WTC11 (cell line): ENCODE data around the gene DALRD3. TPM values are rescaled to one million over a fixed set of nuclear protein-coding genes. Genes with fewer than 3 reads are reported as not detected.

Experiments used
- ATAC-seq: fragments of 200-7000 bp; cut with Tn5 transposase; 2 replicates; pipeline ENCODE4 v1.10.0; 2021; ENCODE audit warnings: mild to moderate bottlenecking, moderate library complexity
- CTCF ChIA-PET: fragments of 300-600 bp; sonication (Branson Sonifier 250); formaldehyde crosslinking; loops from one replicate; lab custom pipeline; 2021; ENCODE audit warnings: antibody characterized with exemption; lab: Charles Lee
- POLR2A ChIA-PET: fragments of 350-600 bp; sonication (Branson Sonifier 250); formaldehyde crosslinking; loops from one replicate; lab custom pipeline; 2021; ENCODE audit warnings: antibody characterized with exemption; lab: Charles Lee
- DNase-seq: peaks from one replicate; pipeline ENCODE4 v3.0.0; 2021; ENCODE audit warnings: low spot score
- H3K27ac Mint-ChIP-seq: 2 replicates; pipeline ENCODE4 v1.8.0; 2021; ENCODE audit warnings: mixed read lengths
- H3K27me3 Mint-ChIP-seq: 2 replicates; pipeline ENCODE4 v1.8.0; 2021; ENCODE audit warnings: low read depth, mild to moderate bottlenecking, moderate library complexity, mixed read lengths
- H3K36me3 Mint-ChIP-seq: 2 replicates; pipeline ENCODE4 v1.8.0; 2021; ENCODE audit warnings: mixed read lengths
- H3K4me1 Mint-ChIP-seq: 2 replicates; pipeline ENCODE4 v1.8.0; 2022; ENCODE audit warnings: mixed read lengths
- H3K4me3 Mint-ChIP-seq: 2 replicates; pipeline ENCODE4 v1.8.0; 2021; ENCODE audit warnings: mild to moderate bottlenecking, moderate library complexity, mixed read lengths
- H3K9me3 Mint-ChIP-seq: 2 replicates; pipeline ENCODE4 v1.8.0; 2021; ENCODE audit warnings: mixed read lengths
- ATF1 ChIP-seq: sonication (generic); formaldehyde crosslinking; IDR thresholded peaks from 2 replicates; pipeline ENCODE4 v1.8.1; 2023; ENCODE audit warnings: mild to moderate bottlenecking, moderate library complexity, missing genetic modification reagents
- ATF6 ChIP-seq: sonication (generic); formaldehyde crosslinking; IDR thresholded peaks from 2 replicates; pipeline ENCODE4 v1.8.1; 2023; ENCODE audit warnings: mild to moderate bottlenecking, missing genetic modification reagents
- CREB1 ChIP-seq: sonication (generic); formaldehyde crosslinking; IDR thresholded peaks from 2 replicates; pipeline ENCODE4 v1.8.0; 2023; ENCODE audit warnings: mild to moderate bottlenecking, missing genetic modification reagents
- CREM ChIP-seq: sonication (generic); formaldehyde crosslinking; IDR thresholded peaks from 2 replicates; pipeline ENCODE4 v1.8.1; 2022; ENCODE audit warnings: mild to moderate bottlenecking, missing genetic modification reagents, moderate library complexity
- E2F5 ChIP-seq: sonication (generic); formaldehyde crosslinking; IDR thresholded peaks from 2 replicates; pipeline ENCODE4 v1.8.1; 2022; ENCODE audit warnings: mild to moderate bottlenecking, moderate library complexity, missing genetic modification reagents
- FOXK1 ChIP-seq: sonication (generic); formaldehyde crosslinking; IDR thresholded peaks from 2 replicates; pipeline ENCODE4 v1.8.0; 2022; ENCODE audit warnings: mild to moderate bottlenecking, moderate library complexity, missing genetic modification reagents
- HMGXB4 ChIP-seq: sonication (generic); formaldehyde crosslinking; IDR thresholded peaks from 2 replicates; pipeline ENCODE4 v1.8.1; 2023; ENCODE audit warnings: mild to moderate bottlenecking, moderate library complexity, missing genetic modification reagents
- NR2C2 ChIP-seq: sonication (generic); formaldehyde crosslinking; IDR thresholded peaks from 2 replicates; pipeline ENCODE4 v1.8.0; 2022; ENCODE audit warnings: mild to moderate bottlenecking, missing genetic modification reagents
- PRDM15 ChIP-seq: sonication (generic); formaldehyde crosslinking; IDR thresholded peaks from 2 replicates; pipeline ENCODE4 v1.8.0; 2022; ENCODE audit warnings: missing genetic modification reagents
- SMAD4 ChIP-seq: sonication (generic); formaldehyde crosslinking; IDR thresholded peaks from 2 replicates; pipeline ENCODE4 v1.8.0; 2022; ENCODE audit warnings: mild to moderate bottlenecking, missing genetic modification reagents
- USF1 ChIP-seq: sonication (generic); formaldehyde crosslinking; IDR thresholded peaks from 2 replicates; pipeline ENCODE4 v1.8.0; 2022; ENCODE audit warnings: mild to moderate bottlenecking, missing genetic modification reagents
- USF2 ChIP-seq: sonication (generic); formaldehyde crosslinking; IDR thresholded peaks from 2 replicates; pipeline ENCODE4 v1.8.1; 2023; ENCODE audit warnings: mild to moderate bottlenecking, missing genetic modification reagents, moderate library complexity
- ZNF317 ChIP-seq: sonication (generic); formaldehyde crosslinking; IDR thresholded peaks from 2 replicates; pipeline ENCODE4 v1.8.1; 2023; ENCODE audit warnings: low read depth, mild to moderate bottlenecking, moderate library complexity, missing genetic modification reagents, borderline replicate concordance
- ZNF416 ChIP-seq: fragments of 250-450 bp; sonication (Bioruptor Pico); IDR thresholded peaks from 2 replicates; pipeline ENCODE4 v1.9.0; 2021; ENCODE audit warnings: mild to moderate bottlenecking, inconsistent platforms
- ZNF423 ChIP-seq: fragments of 250-450 bp; sonication (Bioruptor Pico); IDR thresholded peaks from 2 replicates; pipeline ENCODE4 v2.1.2; 2022; ENCODE audit warnings: mild to moderate bottlenecking, moderate library complexity
- ZSCAN18 ChIP-seq: fragments of 250-450 bp; sonication (Bioruptor Pico); IDR thresholded peaks from 2 replicates; pipeline ENCODE4 v2.1.2; 2022; ENCODE audit warnings: mild to moderate bottlenecking, moderate library complexity
- total RNA-seq: library from RNA; stranded (reverse); gene quantifications from 3 replicates; pipeline ENCODE4 v1.2.3, GENCODE V29; 2021
- TF ChIP-seq, protein P1 (sequence below): fragments of 250-450 bp; sonication (Bioruptor Pico); IDR thresholded peaks from 2 replicates; pipeline ENCODE4 v1.8.0; 2021; ENCODE audit warnings: mild to moderate bottlenecking
- TF ChIP-seq, protein P2 (sequence below): sonication (generic); formaldehyde crosslinking; IDR thresholded peaks from 2 replicates; pipeline ENCODE4 v1.8.0; 2022; ENCODE audit warnings: mild to moderate bottlenecking, missing genetic modification reagents
- TF ChIP-seq, protein P3 (sequence below): fragments of 250-450 bp; sonication (Bioruptor Pico); IDR thresholded peaks from 2 replicates; pipeline ENCODE4 v1.9.0; 2021; ENCODE audit warnings: moderate library complexity, mild to moderate bottlenecking, inconsistent platforms, borderline replicate concordance

The DALRD3 gene
- total RNA-seq, 1 experiment from 2014 or later = 41.4 TPM

DNA sequence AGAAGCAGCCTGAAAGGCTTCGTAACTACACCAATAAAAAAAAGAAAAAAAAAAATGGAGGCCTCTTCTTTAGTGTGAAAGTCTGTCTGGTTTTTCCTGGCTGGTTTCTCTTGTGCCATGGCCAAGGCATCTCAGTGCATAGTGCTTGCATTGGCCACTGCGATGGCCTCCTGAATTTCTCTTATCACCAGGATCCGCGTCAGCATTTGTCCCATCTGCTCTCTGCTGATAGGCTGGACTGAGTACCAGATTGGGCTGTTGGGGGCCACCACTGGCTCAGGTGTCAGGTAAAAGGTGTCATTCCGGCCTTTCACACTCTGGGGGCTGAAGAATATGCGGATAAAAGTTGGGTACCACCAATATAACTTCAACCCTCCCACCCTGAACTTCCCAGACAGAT, 11.9 kb upstream of the DALRD3 start (continued):
- TF ChIP-seq PRDM15 (CRISPR knock-in tag) (no peak), ATF6 (CRISPR knock-in tag) (no peak), NR2C2 (CRISPR knock-in tag) (no peak)

DNA sequence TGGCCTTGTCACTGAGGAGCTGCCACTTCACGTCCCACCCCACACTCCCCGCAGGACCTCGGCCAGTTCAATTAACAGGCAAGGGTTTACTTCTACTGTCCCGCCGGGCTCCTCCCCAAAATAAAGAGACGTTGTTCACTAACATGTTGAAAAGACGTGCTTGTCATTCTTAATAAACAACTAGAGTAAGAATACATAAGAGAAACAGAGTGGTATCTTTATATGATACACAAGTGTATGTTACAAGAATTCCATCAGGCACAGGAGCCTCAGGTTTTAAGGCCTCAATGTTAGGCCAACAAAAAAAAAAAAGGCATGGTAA, 11.1 kb upstream of the DALRD3 start:
- TF ChIP-seq, protein P1, sequence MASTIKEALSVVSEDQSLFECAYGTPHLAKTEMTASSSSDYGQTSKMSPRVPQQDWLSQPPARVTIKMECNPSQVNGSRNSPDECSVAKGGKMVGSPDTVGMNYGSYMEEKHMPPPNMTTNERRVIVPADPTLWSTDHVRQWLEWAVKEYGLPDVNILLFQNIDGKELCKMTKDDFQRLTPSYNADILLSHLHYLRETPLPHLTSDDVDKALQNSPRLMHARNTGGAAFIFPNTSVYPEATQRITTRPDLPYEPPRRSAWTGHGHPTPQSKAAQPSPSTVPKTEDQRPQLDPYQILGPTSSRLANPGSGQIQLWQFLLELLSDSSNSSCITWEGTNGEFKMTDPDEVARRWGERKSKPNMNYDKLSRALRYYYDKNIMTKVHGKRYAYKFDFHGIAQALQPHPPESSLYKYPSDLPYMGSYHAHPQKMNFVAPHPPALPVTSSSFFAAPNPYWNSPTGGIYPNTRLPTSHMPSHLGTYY (CRISPR knock-in tag) = no peak
- TF ChIP-seq, protein P2, sequence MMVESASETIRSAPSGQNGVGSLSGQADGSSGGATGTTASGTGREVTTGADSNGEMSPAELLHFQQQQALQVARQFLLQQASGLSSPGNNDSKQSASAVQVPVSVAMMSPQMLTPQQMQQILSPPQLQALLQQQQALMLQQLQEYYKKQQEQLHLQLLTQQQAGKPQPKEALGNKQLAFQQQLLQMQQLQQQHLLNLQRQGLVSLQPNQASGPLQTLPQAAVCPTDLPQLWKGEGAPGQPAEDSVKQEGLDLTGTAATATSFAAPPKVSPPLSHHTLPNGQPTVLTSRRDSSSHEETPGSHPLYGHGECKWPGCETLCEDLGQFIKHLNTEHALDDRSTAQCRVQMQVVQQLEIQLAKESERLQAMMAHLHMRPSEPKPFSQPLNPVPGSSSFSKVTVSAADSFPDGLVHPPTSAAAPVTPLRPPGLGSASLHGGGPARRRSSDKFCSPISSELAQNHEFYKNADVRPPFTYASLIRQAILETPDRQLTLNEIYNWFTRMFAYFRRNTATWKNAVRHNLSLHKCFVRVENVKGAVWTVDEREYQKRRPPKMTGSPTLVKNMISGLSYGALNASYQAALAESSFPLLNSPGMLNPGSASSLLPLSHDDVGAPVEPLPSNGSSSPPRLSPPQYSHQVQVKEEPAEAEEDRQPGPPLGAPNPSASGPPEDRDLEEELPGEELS (CRISPR knock-in tag) = no peak
- TF ChIP-seq FOXK1 (CRISPR knock-in tag) = no peak
- no peak for TF ChIP-seq ZNF317 (CRISPR knock-in tag)
- no peak for TF ChIP-seq HMGXB4 (CRISPR knock-in tag)
- TF ChIP-seq, protein P3, sequence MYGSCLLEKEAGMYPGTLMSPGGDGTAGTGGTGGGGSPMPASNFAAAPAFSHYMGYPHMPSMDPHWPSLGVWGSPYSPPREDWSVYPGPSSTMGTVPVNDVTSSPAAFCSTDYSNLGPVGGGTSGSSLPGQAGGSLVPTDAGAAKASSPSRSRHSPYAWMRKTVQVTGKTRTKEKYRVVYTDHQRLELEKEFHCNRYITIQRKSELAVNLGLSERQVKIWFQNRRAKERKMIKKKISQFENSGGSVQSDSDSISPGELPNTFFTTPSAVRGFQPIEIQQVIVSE (CRISPR knock-in tag) = no peak
- no peak for TF ChIP-seq CREM
- TF ChIP-seq ZNF423 (CRISPR knock-in tag) = no peak
- TF ChIP-seq USF1 = no peak
- no peak for TF ChIP-seq CREB1 (CRISPR knock-in tag)
- TF ChIP-seq ATF1 = peak; percentile 7
- TF ChIP-seq SMAD4 (CRISPR knock-in tag) = no peak
- TF ChIP-seq ZSCAN18 (CRISPR knock-in tag) = no peak
- no peak for TF ChIP-seq ZNF416 (CRISPR knock-in tag)
- TF ChIP-seq E2F5 (CRISPR knock-in tag) = peak; percentile 4; the same call in 1 of the 2 replicates
- TF ChIP-seq USF2 (CRISPR knock-in tag) = 0 out of 2 replicates have a peak, but pooled peaks have one; percentile 2
- CTCF ChIA-PET = interaction anchor here (0.6 to 1.7 kb wide), 7 partner anchors 16 to 594 kb away, joined by 3 to 9 read pairs (median 6); partner anchors contain the start of genes KLHDC8B, QRICH1 and USP4
- Mint-ChIP-seq H3K9me3 (no peaks in the 10 kb centered on the region), H3K27me3 (no peaks in the 10 kb centered on the region), H3K27ac (peak overlapping the region; percentile 92), H3K4me3 (peak overlapping the region; percentile 90), H3K36me3 (peaks cover 57% of the 10 kb centered on the region), H3K4me1 (peaks cover 17% of the 10 kb centered on the region)
- POLR2A ChIA-PET = interaction anchor here (0.6 to 1.9 kb wide), 10 partner anchors 9 to 104 kb away, joined by 3 to 23 read pairs (median 4); partner anchors contain the start of genes DALRD3, QRICH1 and WDR6
- DNase-seq (no peak), ATAC-seq (no peak)
